GM23338 (cell line): ENCODE results near the gene EPS8L1.

ENCODE experiments used
- CREB1 ChIP-seq: fragments of 250-450 bp; sonication (Bioruptor Pico); IDR thresholded peaks from 2 replicates; pipeline ENCODE4 v1.5.0; 2020; ENCODE audit warnings: low read depth, mild to moderate bottlenecking, moderate library complexity
- CTCF ChIP-seq, 2 experiments: fragments of 200-600 bp in 1 of 2; sonication (generic) in 1 of 2; conservative IDR thresholded peaks; 2 replicates each; pipeline versions ENCODE4 v1.5.1 to v1.6.1; 2016 to 2017; ENCODE audit warnings: antibody characterized with exemption in 2 of 2, low read depth in 2 of 2, mild to moderate bottlenecking in 2 of 2, moderate library complexity in 1 of 2
- ETS1 ChIP-seq: IDR thresholded peaks from 2 replicates; pipeline ENCODE4 v1.6.1; 2016; ENCODE audit warnings: antibody characterized with exemption
- EZH2 ChIP-seq: fragments of 200-600 bp; sonication (generic); IDR thresholded peaks from one replicate; pipeline ENCODE4 v1.8.0; 2017; ENCODE audit warnings: antibody characterized with exemption, mild to moderate bottlenecking, low read depth; ENCODE audit not compliant: unreplicated experiment
- EZH2phosphoT487 ChIP-seq: fragments of 200-600 bp; sonication (generic); IDR thresholded peaks from one replicate; pipeline ENCODE4 v1.8.1; 2018; ENCODE audit warnings: antibody characterized with exemption; ENCODE audit not compliant: unreplicated experiment
- JUNB ChIP-seq: IDR thresholded peaks from one replicate; pipeline ENCODE4 v1.6.1; 2016; ENCODE audit warnings: antibody characterized with exemption; ENCODE audit not compliant: unreplicated experiment
- NANOG ChIP-seq: IDR thresholded peaks from 2 replicates; pipeline ENCODE4 v1.6.1; 2016; ENCODE audit warnings: antibody characterized with exemption, borderline replicate concordance
- POLR2AphosphoS5 ChIP-seq: IDR thresholded peaks from 2 replicates; pipeline ENCODE4 v1.6.1; 2016; ENCODE audit warnings: antibody characterized with exemption, low read depth
- STAT1 ChIP-seq: IDR thresholded peaks from one replicate; pipeline ENCODE4 v1.6.1; 2016; ENCODE audit warnings: antibody characterized with exemption; ENCODE audit not compliant: unreplicated experiment
- ZNF114 ChIP-seq: fragments of 250-450 bp; sonication (Bioruptor Pico); IDR thresholded peaks from 2 replicates; pipeline ENCODE4 v1.5.0; 2020; ENCODE audit warnings: mild to moderate bottlenecking, moderate library complexity
- TF ChIP-seq, protein P1 (sequence below): IDR thresholded peaks from one replicate; pipeline ENCODE4 v1.6.1; 2018; ENCODE audit warnings: antibody characterized with exemption; ENCODE audit not compliant: unreplicated experiment
- TF ChIP-seq, protein P2 (sequence below): fragments of 250-450 bp; sonication (Bioruptor Pico); IDR thresholded peaks from 2 replicates; pipeline ENCODE4 v1.5.0; 2020; ENCODE audit warnings: mild to moderate bottlenecking, moderate library complexity

DNA sequence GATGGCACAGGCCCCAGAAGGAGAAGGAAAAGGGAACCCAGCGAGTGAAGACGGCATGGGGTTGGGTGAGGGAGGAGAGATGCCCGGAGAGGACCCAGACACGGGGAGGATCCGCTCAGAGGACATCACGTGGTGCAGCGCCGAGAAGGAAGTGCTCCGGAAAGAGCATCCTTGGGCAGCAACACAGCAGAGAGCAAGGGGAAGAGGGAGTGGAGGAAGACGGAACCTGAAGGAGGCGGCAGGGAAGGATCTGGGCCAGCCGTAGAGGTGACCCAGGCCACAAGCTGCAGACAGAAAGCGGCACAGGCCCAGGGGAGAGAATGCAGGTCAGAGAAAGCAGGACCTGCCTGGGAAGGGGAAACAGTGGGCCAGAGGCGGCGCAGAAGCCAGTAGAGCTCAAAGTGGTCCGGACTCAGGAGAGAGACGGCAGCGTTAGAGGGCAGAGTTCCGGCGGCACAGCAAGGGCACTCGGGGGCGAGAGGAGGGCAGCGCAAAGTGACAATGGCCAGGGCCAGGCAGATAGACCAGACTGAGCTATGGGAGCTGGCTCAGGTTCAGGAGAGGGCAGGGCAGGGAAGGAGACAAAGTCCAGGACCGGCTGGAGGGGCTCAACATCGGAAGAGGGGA is 40.7 kb downstream of the EPS8L1 start:
- TF ChIP-seq EZH2 (no peak), EZH2phosphoT487 (no peak), CTCF (conservative IDR thresholded peaks at IDR 0.05; ENCODE audit: low read depth in 2 of 2) (no peak), POLR2AphosphoS5 (no peak), NANOG (no peak), CREB1 (CRISPR knock-in tag) (no peak), JUNB (no peak), ZNF114 (no peak), STAT1 (no peak), ETS1 (no peak)
- TF ChIP-seq, protein P1, sequence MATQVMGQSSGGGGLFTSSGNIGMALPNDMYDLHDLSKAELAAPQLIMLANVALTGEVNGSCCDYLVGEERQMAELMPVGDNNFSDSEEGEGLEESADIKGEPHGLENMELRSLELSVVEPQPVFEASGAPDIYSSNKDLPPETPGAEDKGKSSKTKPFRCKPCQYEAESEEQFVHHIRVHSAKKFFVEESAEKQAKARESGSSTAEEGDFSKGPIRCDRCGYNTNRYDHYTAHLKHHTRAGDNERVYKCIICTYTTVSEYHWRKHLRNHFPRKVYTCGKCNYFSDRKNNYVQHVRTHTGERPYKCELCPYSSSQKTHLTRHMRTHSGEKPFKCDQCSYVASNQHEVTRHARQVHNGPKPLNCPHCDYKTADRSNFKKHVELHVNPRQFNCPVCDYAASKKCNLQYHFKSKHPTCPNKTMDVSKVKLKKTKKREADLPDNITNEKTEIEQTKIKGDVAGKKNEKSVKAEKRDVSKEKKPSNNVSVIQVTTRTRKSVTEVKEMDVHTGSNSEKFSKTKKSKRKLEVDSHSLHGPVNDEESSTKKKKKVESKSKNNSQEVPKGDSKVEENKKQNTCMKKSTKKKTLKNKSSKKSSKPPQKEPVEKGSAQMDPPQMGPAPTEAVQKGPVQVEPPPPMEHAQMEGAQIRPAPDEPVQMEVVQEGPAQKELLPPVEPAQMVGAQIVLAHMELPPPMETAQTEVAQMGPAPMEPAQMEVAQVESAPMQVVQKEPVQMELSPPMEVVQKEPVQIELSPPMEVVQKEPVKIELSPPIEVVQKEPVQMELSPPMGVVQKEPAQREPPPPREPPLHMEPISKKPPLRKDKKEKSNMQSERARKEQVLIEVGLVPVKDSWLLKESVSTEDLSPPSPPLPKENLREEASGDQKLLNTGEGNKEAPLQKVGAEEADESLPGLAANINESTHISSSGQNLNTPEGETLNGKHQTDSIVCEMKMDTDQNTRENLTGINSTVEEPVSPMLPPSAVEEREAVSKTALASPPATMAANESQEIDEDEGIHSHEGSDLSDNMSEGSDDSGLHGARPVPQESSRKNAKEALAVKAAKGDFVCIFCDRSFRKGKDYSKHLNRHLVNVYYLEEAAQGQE: no peak
- TF ChIP-seq, protein P2, sequence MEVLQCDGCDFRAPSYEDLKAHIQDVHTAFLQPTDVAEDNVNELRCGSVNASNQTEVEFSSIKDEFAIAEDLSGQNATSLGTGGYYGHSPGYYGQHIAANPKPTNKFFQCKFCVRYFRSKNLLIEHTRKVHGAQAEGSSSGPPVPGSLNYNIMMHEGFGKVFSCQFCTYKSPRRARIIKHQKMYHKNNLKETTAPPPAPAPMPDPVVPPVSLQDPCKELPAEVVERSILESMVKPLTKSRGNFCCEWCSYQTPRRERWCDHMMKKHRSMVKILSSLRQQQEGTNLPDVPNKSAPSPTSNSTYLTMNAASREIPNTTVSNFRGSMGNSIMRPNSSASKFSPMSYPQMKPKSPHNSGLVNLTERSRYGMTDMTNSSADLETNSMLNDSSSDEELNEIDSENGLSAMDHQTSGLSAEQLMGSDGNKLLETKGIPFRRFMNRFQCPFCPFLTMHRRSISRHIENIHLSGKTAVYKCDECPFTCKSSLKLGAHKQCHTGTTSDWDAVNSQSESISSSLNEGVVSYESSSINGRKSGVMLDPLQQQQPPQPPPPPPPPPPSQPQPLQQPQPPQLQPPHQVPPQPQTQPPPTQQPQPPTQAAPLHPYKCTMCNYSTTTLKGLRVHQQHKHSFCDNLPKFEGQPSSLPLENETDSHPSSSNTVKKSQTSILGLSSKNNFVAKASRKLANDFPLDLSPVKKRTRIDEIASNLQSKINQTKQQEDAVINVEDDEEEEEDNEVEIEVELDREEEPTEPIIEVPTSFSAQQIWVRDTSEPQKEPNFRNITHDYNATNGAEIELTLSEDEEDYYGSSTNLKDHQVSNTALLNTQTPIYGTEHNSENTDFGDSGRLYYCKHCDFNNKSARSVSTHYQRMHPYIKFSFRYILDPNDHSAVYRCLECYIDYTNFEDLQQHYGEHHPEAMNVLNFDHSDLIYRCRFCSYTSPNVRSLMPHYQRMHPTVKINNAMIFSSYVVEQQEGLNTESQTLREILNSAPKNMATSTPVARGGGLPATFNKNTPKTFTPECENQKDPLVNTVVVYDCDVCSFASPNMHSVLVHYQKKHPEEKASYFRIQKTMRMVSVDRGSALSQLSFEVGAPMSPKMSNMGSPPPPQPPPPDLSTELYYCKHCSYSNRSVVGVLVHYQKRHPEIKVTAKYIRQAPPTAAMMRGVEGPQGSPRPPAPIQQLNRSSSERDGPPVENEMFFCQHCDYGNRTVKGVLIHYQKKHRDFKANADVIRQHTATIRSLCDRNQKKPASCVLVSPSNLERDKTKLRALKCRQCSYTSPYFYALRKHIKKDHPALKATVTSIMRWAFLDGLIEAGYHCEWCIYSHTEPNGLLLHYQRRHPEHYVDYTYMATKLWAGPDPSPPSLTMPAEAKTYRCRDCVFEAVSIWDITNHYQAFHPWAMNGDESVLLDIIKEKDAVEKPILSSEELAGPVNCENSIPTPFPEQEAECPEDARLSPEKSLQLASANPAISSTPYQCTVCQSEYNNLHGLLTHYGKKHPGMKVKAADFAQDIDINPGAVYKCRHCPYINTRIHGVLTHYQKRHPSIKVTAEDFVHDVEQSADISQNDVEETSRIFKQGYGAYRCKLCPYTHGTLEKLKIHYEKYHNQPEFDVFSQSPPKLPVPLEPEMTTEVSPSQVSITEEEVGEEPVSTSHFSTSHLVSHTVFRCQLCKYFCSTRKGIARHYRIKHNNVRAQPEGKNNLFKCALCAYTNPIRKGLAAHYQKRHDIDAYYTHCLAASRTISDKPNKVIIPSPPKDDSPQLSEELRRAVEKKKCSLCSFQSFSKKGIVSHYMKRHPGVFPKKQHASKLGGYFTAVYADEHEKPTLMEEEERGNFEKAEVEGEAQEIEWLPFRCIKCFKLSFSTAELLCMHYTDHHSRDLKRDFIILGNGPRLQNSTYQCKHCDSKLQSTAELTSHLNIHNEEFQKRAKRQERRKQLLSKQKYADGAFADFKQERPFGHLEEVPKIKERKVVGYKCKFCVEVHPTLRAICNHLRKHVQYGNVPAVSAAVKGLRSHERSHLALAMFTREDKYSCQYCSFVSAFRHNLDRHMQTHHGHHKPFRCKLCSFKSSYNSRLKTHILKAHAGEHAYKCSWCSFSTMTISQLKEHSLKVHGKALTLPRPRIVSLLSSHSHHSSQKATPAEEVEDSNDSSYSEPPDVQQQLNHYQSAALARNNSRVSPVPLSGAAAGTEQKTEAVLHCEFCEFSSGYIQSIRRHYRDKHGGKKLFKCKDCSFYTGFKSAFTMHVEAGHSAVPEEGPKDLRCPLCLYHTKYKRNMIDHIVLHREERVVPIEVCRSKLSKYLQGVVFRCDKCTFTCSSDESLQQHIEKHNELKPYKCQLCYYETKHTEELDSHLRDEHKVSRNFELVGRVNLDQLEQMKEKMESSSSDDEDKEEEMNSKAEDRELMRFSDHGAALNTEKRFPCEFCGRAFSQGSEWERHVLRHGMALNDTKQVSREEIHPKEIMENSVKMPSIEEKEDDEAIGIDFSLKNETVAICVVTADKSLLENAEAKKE (CRISPR knock-in tag): no peak
